Endothelial cell of umbilical vein (primary cell): Measurements from ENCODE around the gene CNNM2. TPM values are rescaled to one million over a fixed set of nuclear protein-coding genes. Genes with fewer than 3 reads are reported as not detected.

Source experiments
- BruUV-seq: library from RNA; stranded (reverse); fragments of 400-500 nt; replicated peaks from 2 replicates; lab custom pipeline; 2021; lab: Mats Ljungman, UMichigan
- CTCF ChIA-PET: fragments of 300-600, 350-600 bp; sonication (Branson Sonifier 250); formaldehyde crosslinking; loops from one replicate; lab custom pipeline; 2021; ENCODE audit warnings: antibody characterized with exemption, inconsistent platforms; lab: Charles Lee
- POLR2A ChIA-PET: fragments of 300-600, 350-600 bp; sonication (Branson Sonifier 250); formaldehyde crosslinking; loops from one replicate; lab custom pipeline; 2021; ENCODE audit warnings: antibody characterized with exemption, inconsistent platforms; lab: Charles Lee
- DNase-seq: peaks from one replicate; pipeline ENCODE4 v3.0.0-alpha.2; 2011; ENCODE audit warnings: low read depth, low spot score
- FAIRE-seq: peaks from 2 replicates; lab custom pipeline; 2011; peaks lifted over from hg19 to GRCh38; lab: Jason Lieb, UNC
- H2AFZ ChIP-seq: 2 replicates; pipeline ENCODE4 v1.6.0; 2012; ENCODE audit warnings: low read depth, low read length, control low read depth, inconsistent platforms
- H3K27ac ChIP-seq: 2 replicates; pipeline ENCODE4 v1.5.1; 2011; ENCODE audit warnings: low read depth, mild to moderate bottlenecking, control low read depth, low read length, moderate library complexity; ENCODE audit not compliant: insufficient read depth
- H3K27me3 ChIP-seq, 2 experiments: 2 replicates each; pipeline versions ENCODE4 v1.6.0 to v1.6.1; 2011; ENCODE audit warnings: low read length in 2 of 2, mixed read lengths in 1 of 2; ENCODE audit not compliant: control insufficient read depth in 2 of 2, insufficient read depth in 2 of 2
- H3K36me3 ChIP-seq, 2 experiments: 2 replicates in 1 of 2; 3 replicates in 1 of 2; pipeline ENCODE4 v1.5.1; 2011; ENCODE audit warnings: low read length in 2 of 2, mild to moderate bottlenecking in 1 of 2, moderate library complexity in 1 of 2; ENCODE audit not compliant: control insufficient read depth in 2 of 2, insufficient read depth in 2 of 2; ENCODE audit errors: extremely low read depth in 1 of 2
- H3K4me1 ChIP-seq: 3 replicates; pipeline ENCODE4 v1.5.1; 2011; ENCODE audit warnings: mild to moderate bottlenecking, low read length; ENCODE audit not compliant: control insufficient read depth, insufficient read depth; ENCODE audit errors: extremely low read depth
- H3K4me2 ChIP-seq: 2 replicates; pipeline ENCODE4 v1.6.1; 2011; ENCODE audit warnings: low read length, control low read depth, mixed read lengths; ENCODE audit not compliant: insufficient read depth
- H3K4me3 ChIP-seq, 3 experiments: fragments of 200-600 bp in 1 of 3; sonication (generic), shearing (Covaris generic) in 1 of 3; replicated peaks in 1 of 3; 2 replicates each; pipeline ENCODE4 v1.5.1; 2011 to 2016; ENCODE audit warnings: control low read depth in 3 of 3, low read length in 3 of 3, mild to moderate bottlenecking in 2 of 3, inconsistent platforms in 1 of 3, low read depth in 1 of 3, moderate library complexity in 1 of 3; ENCODE audit not compliant: insufficient read depth in 1 of 3
- H3K79me2 ChIP-seq: 2 replicates; pipeline ENCODE4 v1.6.0; 2012; ENCODE audit warnings: low read length, inconsistent platforms; ENCODE audit not compliant: control insufficient read depth, insufficient read depth
- H3K9ac ChIP-seq: replicated peaks from 2 replicates; pipeline ENCODE3; 2011; ENCODE audit warnings: low read length, control low read depth; ENCODE audit not compliant: insufficient read depth; ENCODE audit errors: extremely low read depth
- H3K9me1 ChIP-seq: replicated peaks from 3 replicates; pipeline ENCODE4 v1.6.0; 2011; ENCODE audit warnings: mild to moderate bottlenecking, low read length; ENCODE audit not compliant: control insufficient read depth, insufficient read depth; ENCODE audit errors: extremely low read depth
- H3K9me3 ChIP-seq: replicated peaks from 2 replicates; pipeline ENCODE4 v1.5.1; 2012; ENCODE audit warnings: low read length, inconsistent platforms; ENCODE audit not compliant: control insufficient read depth, insufficient read depth
- H4K20me1 ChIP-seq: replicated peaks from 2 replicates; pipeline ENCODE3; 2011; ENCODE audit warnings: mild to moderate bottlenecking, low read length; ENCODE audit not compliant: control insufficient read depth, insufficient read depth; ENCODE audit errors: extremely low read depth
- EZH2 ChIP-seq: IDR thresholded peaks from 2 replicates; pipeline ENCODE4 v1.6.1; 2012; ENCODE audit warnings: borderline replicate concordance, low read depth, mild to moderate bottlenecking, moderate library complexity, low read length, inconsistent platforms; ENCODE audit not compliant: severe bottlenecking
- GATA2 ChIP-seq: IDR thresholded peaks from 2 replicates; pipeline ENCODE4 v1.7.0; 2011; ENCODE audit warnings: low read depth, mild to moderate bottlenecking, moderate library complexity, mixed read lengths, low read length; ENCODE audit not compliant: insufficient read length, insufficient read depth
- JUN ChIP-seq: IDR thresholded peaks from 2 replicates; pipeline ENCODE4 v1.6.1; 2011; ENCODE audit warnings: borderline replicate concordance, low read depth; ENCODE audit not compliant: insufficient read length, insufficient read depth
- POLR2A ChIP-seq: IDR thresholded peaks from 2 replicates; pipeline ENCODE4 v1.6.1; 2012; ENCODE audit warnings: low read depth, mild to moderate bottlenecking, control low read depth, low read length
- dilution Hi-C: fragments of 300-500 bp; cut with MboI; formaldehyde crosslinking; loops from one replicate; pipeline ENCODE4 v1.15.0; 2019; ENCODE audit warnings: low sequenced_read_pairs; ENCODE audit not compliant: extremely low pct_ligation_motif_present
- intact Hi-C: fragments of 100-400 bp; cut with micrococcal nuclease; formaldehyde crosslinking; loops from one replicate; pipeline ENCODE4 v1.10.0; 2022
- polyA plus RNA-seq, 4 experiments: library from polyadenylated mRNA; depleted of rRNA in 3 of 4; stranded (reverse) in 3 of 4; unstranded in 1 of 4; fragments of >200 nt; gene quantifications; 2 replicates each; pipeline versions ENCODE4 v1.2.1 to v1.2.3, GENCODE V29; 2011 to 2012; ENCODE audit warnings: missing spikeins in 1 of 4
- total RNA-seq: library from RNA; stranded (reverse); gene quantifications from 2 replicates; pipeline ENCODE4 v1.2.3, GENCODE V29; 2021
- TF ChIP-seq, protein P1 (sequence below), 2 donors: IDR thresholded peaks; 1 replicate in 1 of 2; 2 replicates in 1 of 2; pipeline ENCODE4 v1.5.1; 2011; ENCODE audit warnings: low read length in 2 of 2, mild to moderate bottlenecking in 2 of 2, moderate library complexity in 2 of 2, control low read depth in 1 of 2, inconsistent platforms in 1 of 2, low read depth in 1 of 2; ENCODE audit not compliant: insufficient read depth in 1 of 2; ENCODE audit errors: extremely low read depth in 1 of 2

The CNNM2 gene
- total and polyA plus RNA-seq, 2 donors (not counting 3 experiments of a cell fraction or from before 2014, with no cell fraction given) = 1.9 to 3.0 TPM

DNA sequence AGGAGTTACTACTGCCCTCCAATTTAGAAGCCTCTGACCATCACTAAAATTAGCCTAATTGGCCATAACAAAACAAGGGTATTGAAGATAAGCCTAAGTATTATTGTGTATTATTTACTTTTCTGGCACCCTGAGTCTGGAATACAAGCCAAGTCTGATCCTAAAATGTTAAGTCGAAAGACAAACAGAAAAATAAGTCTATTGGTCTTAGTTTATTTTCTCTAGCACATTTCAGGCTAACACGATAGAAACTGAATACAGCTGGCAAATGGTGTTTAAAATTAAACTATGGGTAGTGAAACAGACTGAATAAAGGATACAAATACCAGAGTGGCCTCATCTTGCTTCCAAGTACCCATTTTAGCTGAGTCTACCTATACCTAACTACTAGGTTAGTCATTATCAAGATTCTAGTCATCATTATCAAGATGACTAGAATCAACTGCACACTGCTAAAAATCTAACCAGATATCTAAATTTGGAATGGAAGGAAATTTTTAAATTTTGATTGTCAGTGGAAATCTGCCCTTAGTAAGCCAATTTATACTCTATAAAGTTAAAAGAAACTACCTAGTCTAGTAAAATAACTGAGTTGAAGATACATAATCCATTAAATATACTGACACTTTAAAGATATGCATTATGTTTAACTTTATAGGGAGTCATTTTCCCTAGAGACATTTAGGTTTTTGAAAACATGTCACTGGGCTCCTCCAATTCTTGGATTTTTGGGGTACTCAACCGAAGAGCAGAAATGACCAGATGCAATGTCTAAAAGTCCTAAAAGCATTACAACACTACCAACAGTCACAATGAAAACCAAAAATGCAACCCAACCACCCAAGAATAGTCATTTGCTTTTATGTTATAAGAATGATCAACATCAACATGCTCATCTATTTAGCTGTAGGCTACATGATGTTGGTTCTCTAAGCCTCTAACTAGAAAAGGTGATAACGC, 194.1 kb downstream of the CNNM2 start:
- Histone ChIP-seq H4K20me1 (no peaks in the 10 kb centered on the region), H3K4me1 (no peaks in the 10 kb centered on the region), H2AFZ (no peak overlapping the region), H3K4me2 (no peak overlapping the region), H3K9me3 (no peaks in the 10 kb centered on the region), H3K36me3 (no peaks in the 10 kb centered on the region), H3K79me2 (peaks cover 13% of the 10 kb centered on the region), H3K27me3 (no peaks in the 10 kb centered on the region), H3K4me3 (no peak overlapping the region), H3K27ac (no peak overlapping the region), H3K9me1 (no peaks in the 10 kb centered on the region), H3K9ac (no peak overlapping the region)
- intact Hi-C loops = no loop called here
- CTCF ChIA-PET = interaction anchor here (1.1 to 4.6 kb wide), 3 partner anchors 132 to 165 kb away, joined by 3 to 42 read pairs (median 9); partner anchors contain the start of gene INA
- DNase-seq (no peak), FAIRE-seq (no peak)
- dilution Hi-C loops = no loop called here
- POLR2A ChIA-PET = interaction anchor here (0.7 kb wide), 1 partner anchor 223 kb away, joined by 3 read pairs; no protein-coding TSS in a partner anchor
- no peak for TF ChIP-seq GATA2
- no peak for TF ChIP-seq POLR2A
- no peak for TF ChIP-seq EZH2
- TF ChIP-seq JUN = no peak
- TF ChIP-seq, protein P1, sequence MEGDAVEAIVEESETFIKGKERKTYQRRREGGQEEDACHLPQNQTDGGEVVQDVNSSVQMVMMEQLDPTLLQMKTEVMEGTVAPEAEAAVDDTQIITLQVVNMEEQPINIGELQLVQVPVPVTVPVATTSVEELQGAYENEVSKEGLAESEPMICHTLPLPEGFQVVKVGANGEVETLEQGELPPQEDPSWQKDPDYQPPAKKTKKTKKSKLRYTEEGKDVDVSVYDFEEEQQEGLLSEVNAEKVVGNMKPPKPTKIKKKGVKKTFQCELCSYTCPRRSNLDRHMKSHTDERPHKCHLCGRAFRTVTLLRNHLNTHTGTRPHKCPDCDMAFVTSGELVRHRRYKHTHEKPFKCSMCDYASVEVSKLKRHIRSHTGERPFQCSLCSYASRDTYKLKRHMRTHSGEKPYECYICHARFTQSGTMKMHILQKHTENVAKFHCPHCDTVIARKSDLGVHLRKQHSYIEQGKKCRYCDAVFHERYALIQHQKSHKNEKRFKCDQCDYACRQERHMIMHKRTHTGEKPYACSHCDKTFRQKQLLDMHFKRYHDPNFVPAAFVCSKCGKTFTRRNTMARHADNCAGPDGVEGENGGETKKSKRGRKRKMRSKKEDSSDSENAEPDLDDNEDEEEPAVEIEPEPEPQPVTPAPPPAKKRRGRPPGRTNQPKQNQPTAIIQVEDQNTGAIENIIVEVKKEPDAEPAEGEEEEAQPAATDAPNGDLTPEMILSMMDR (IDR thresholded peaks at IDR 0.05; ENCODE audit: extremely low read depth in 1 of 2, insufficient read depth in 1 of 2, low read depth in 1 of 2, low read length in 2 of 2) = no peak
- BruUV-seq = no TSS peak
